Prostate gland (tissue), 2 donors: Measurements from ENCODE around the gene INPP5D.

Experiments used
- POLR2A ChIP-seq: fragments of 450-650 bp; IDR thresholded peaks from one replicate; pipeline ENCODE4 v1.6.1; 2016; ENCODE audit warnings: antibody characterized with exemption, mild to moderate bottlenecking
- TF ChIP-seq, protein P1 (sequence below), 4 experiments: fragments of 200-600 bp in 2 of 4; fragments of 450-650 bp in 2 of 4; sonication (generic) in 2 of 4; IDR thresholded peaks; 1 replicate in 3 of 4; 2 replicates in 1 of 4; pipeline ENCODE4 v1.5.1; 2016 to 2019; ENCODE audit warnings: antibody characterized with exemption in 4 of 4, mild to moderate bottlenecking in 2 of 4, moderate library complexity in 2 of 4

DNA sequence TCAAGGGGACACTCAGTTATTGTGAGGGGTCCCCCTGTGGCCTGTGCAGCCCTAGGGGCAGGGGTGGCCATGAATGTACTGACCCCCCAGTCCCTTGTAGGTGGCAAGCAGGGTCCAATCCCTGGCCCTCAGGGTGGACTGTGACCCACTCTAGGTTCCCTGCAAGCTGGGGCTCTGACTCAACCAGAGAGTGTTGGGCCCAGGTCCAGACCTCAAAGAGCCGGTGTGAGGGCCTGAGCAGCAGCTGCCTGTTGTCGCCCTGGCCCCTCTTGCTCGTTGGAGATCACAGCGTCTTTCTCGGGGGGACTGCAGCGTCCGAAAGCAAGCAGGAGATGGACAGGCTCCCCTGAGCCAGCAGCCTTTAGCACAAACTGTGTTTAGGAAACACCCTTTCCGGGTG lies 124.5 kb downstream of the INPP5D start:
- TF ChIP-seq, protein P1, sequence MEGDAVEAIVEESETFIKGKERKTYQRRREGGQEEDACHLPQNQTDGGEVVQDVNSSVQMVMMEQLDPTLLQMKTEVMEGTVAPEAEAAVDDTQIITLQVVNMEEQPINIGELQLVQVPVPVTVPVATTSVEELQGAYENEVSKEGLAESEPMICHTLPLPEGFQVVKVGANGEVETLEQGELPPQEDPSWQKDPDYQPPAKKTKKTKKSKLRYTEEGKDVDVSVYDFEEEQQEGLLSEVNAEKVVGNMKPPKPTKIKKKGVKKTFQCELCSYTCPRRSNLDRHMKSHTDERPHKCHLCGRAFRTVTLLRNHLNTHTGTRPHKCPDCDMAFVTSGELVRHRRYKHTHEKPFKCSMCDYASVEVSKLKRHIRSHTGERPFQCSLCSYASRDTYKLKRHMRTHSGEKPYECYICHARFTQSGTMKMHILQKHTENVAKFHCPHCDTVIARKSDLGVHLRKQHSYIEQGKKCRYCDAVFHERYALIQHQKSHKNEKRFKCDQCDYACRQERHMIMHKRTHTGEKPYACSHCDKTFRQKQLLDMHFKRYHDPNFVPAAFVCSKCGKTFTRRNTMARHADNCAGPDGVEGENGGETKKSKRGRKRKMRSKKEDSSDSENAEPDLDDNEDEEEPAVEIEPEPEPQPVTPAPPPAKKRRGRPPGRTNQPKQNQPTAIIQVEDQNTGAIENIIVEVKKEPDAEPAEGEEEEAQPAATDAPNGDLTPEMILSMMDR (IDR thresholded peaks at IDR 0.05): no peak
- TF ChIP-seq POLR2A: no peak
